ENCODE measurements around the gene ZMYM3.
"Not testable (repeated sequence)": the region's sequence is repeated elsewhere in the genome, so short reads cannot be mapped to it uniquely, and the experiment has no call there.

ZMYM3 gene

DNA sequence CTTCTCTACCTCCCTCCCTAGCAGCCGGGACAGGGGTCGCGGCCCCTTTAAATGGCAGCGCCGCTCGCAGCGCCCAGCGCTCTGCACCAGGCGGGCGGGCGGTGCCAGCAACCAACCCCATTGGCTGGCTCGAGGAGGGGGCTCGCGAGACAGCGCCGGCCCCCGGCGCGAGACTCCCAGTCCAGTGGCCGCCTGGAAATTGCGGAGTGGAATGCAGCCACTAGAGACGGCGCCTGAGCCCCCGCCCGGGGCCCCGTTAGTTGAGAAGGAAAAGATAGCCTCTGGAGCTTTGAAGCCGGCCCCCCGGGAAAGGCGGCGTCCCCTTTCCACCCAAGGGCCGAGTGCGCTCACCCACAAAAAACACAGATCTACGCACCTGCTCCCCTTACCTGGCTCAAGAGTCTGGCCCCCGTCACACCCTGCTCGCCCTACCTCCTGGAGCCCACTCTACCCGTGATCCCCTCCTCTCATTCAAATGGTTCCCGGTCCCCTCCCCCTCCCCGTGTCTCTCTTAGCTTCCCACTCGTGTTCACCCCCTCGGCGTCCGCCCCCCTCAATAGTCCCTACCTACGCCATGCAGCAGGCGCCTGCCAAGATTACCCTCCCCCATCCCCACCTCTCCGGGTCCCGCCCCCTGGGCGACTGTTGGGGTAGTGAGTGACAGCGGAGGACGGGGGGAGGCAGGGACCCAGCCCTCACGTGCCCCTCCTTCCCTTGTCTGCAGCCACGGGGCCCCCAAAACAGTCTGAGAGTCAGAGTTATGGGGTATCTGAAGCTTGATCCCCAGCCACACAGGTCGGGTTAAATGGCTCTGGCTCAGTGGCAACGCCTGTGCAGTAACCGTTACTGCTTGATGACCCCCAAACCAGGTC is at the start of gene ZMYM3:
Gene ZMYM3 (minus strand): TSS at position 49 of the 872 bp plus-strand sequence. CDS start 885 bp downstream, outside the sequence.
- DNase-seq: peak; percentile 90

DNA sequence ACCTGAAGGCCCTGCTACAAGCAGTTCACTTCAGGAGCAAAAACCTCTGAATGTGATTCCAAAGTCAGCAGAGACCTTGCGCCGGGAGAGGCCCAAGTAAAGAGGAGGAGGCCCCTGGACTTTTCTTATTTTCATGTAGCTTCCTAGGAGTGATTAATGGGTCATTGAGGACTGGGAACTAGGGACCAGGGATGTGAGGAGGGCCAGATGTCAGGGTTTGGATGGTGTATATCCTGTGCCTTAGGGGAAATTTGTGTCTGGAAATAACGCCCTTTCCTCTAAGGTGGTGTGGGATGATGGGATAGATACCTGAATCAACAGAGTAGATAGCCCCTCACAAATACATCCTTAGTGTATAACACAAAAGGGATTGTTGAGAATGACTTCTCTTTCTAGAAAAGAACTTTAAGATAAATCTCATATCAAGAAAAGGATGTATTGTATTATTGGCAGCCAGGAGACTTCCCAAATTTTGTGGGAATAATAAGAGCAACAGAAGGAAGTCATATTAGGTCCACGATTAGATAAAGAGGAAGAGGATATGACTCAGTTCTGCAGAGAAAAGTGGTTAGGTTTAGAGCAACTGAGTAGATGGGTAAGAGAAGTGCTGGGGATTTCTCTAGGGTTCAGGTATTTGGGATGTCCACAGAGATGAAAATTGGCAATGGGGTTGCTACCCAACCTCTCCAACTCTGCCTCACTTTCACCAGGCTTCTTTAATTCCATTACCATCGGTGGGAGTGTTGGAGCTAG is 48.7 kb upstream of the ZMYM3 start:
- no peak for DNase-seq

GRCh38 chrX:71301195-71301924 is 47.4 kb upstream of the ZMYM3 start, which contains the start of gene ITGB1BP2:
ITGB1BP2 (plus strand) TSS chrX:71301750; CDS start chrX:71301807, 57 bp downstream.
- DNase-seq: no peak

DNA sequence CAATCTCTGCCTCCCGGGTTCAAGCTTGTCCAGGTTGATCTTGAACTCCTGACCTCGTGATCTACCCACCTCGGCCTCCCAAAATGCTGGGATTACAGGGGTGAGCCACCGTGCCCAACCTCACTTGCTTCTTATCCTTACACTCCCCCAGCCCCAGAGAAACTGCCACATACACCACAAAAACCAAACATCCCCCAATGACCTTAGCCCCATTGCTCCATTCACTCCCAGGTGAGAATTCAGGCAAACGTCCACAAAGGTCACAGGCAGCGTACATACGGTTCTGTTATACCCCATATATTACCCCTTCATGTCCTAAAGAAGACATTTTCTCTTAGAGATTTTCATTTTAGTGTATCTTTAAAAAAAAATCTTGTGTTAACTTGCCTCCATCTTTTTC is 46.6 kb upstream of the ZMYM3 start:
- not testable (repeated sequence) for DNase-seq

DNA sequence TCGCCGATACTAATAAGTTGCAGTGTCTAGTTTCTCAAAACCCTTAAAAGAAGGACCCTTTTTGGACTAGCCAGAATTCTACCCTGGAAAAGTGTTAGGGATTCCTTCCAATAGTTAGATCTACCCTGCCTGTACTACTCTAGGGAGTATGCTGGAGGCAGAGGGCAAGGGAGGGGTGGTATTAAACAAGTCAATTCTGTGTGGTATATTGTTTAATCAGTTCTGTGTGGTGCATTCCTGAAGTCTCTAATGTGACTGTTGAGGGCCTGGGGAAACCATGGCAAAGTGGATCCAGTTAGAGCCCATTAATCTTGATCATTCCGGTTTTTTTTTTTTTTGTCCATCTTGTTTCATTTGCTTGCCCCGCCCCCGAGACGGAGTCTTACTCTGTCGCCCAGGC is 46.1 kb upstream of the ZMYM3 start:
- DNase-seq: not testable (repeated sequence)

GRCh38 chrX:71298119-71298518 is 44.2 kb upstream of the ZMYM3 start:
- DNase-seq: no peak

DNA sequence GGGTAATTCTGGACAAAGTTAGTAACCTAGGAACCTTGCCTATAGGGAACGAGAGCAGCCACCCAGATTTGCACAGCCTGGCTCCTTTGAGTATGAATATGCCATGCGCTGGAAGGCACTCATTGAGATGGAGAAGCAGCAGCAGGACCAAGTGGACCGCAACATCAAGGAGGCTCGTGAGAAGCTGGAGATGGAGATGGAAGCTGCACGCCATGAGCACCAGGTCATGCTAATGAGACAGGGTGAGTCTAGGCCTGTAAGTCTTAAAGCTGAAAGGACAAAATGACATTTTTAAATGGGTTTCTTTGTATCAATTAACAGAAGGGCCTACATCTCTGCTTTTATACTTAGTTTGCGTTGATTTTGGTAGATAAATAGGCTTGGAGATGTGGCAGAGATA is 42.9 kb upstream of the ZMYM3 start:
- no peak for DNase-seq

GRCh38 chrX:71292669-71293365 is 38.9 kb upstream of the ZMYM3 start:
- no peak for DNase-seq

- no peak for DNase-seq
These were observed 37.4 kb upstream of the ZMYM3 start for GRCh38 chrX:71291381-71291780.

DNA sequence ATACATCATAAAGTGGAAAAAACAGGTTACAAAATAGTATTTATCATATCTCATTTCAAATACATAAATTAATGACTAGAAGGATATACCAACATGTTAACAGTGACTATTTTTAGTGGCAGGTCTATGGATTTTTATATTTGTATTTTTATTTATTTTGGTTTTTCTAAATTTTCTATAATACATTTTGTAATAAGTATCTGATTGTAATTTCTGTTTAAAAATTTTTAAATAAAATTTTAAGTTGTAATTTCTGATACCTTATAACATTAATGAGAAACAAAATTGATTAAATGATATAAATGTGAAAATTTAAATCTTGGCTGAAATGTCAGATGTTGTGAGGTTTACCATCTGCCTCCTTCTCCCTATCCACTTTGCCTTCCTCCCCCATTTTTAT is 32.0 kb upstream of the ZMYM3 start:
- DNase-seq: no peak

- peak; percentile 97 for DNase-seq
These were observed 29.6 kb upstream of the ZMYM3 start, which contains the start of gene NONO for GRCh38 chrX:71283403-71284143. NONO (plus strand) TSS chrX:71283635; CDS start chrX:71290638, 7,003 bp downstream.

DNA sequence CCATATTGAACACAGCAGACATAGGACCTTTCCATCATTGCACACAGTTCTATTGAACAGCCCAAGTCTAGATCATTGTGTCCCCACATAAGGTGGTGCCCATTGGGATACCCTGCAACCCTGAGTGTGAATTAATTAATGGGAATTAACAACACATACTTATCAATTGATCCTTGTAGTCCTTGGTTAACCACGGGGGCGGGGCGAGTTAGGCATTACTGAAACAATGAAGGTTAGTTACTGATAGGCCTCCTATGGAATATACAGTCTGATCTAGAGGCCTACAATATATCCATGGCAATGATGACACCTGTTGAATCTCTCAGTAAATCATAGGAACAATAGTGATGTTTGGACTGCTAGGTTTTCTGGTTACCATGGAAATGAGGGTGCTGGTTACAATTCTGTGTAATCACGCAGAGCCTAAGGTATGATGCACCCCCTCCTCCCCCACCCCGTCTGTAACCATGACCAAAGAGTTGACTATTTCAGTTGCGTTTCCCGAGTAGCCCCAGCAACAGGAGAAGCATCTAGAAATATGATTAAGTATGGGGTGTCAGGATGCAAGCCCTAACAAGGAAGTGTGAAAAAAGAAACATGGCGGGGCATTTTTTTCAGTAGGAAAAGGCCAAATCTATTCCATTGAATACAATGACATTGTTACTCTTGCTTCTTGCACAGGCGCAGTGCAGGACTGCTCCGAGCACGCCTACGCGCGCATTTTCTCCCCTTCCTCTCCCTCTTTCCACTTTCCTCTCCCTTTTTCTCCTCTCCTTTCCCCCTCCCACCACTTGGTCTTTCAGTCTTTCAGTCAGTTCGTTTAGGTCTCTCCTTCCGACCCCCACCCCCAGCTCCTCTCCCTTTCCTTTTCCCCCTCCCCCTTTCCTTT is 28.8 kb upstream of the ZMYM3 start:
- peak; percentile 38 for DNase-seq

- not testable (repeated sequence) for DNase-seq
These were observed 27.4 kb upstream of the ZMYM3 start for GRCh38 chrX:71281300-71281699.

- DNase-seq: not testable (repeated sequence)
These were observed 18.4 kb upstream of the ZMYM3 start for GRCh38 chrX:71272313-71272712.

DNA sequence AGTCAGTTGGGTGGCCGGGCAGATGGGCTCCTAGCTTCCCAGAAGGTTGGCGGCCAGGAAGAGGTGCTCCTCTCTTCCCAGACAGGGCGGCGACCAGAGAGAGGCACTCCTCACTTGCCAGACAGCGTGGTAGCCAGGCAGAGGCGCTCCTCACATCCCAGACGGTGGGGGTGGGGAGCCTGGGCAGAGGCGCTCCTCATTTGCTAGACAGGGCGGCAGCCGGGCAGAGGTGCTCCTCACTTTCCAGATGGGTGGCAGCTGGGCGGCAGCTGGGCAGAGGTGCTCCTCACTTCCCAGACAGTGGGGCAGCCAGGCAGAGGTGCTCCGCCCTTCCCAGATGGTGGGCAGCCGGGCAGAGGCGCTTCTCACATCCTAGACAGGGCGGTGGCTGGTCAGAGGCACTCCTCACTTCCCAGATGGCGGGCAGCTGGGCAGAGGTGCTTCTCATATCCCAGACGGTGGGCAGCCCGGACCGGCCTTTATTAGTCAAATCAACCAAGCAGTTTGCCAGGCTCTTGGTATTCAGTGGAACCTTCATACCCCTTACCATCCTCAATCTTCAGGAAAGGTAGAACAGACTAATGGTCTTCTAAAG is 16.0 kb upstream of the ZMYM3 start:
- DNase-seq: no peak

DNA sequence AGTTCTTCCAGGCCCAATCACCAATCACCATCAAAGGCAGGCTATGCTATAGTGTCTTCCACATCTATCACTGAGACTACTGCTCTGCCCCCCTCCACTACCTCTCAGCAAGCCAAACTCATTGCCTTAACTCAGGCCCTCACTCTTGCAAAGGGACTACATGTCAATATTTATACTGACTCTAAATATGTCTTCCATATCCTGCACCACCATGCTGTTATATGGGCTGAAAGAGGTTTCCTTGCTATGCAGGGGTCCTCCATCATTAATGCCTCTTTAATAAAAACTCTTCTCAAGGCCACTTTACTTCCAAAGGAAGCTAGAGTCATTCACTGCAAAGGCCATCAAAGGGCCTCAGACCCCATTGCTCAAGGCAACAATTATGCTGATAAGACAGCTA is 14.7 kb upstream of the ZMYM3 start:
- not testable (repeated sequence) for DNase-seq

DNA sequence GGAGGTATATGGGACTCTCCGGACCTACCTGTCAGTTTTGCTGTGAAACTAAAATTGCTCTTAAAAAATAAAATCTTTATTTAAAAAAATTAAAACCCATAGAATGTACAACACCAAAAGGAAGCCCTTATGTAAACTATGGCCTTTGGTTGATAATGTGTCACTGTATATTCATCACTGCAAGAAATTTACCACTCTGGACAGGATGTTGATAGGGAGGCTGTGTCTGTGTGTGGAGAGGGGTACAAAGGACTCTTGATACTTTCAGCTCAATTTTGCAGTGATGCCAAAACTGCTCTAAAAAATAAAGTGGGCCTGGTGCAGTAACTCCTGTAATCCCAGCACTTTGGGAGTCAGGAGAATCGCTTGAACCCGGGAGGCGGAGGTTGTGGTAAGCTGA is 2.9 kb upstream of the ZMYM3 start:
- no peak for DNase-seq

GRCh38 chrX:71256051-71256450 is 2.1 kb upstream of the ZMYM3 start:
- no peak for DNase-seq

DNA sequence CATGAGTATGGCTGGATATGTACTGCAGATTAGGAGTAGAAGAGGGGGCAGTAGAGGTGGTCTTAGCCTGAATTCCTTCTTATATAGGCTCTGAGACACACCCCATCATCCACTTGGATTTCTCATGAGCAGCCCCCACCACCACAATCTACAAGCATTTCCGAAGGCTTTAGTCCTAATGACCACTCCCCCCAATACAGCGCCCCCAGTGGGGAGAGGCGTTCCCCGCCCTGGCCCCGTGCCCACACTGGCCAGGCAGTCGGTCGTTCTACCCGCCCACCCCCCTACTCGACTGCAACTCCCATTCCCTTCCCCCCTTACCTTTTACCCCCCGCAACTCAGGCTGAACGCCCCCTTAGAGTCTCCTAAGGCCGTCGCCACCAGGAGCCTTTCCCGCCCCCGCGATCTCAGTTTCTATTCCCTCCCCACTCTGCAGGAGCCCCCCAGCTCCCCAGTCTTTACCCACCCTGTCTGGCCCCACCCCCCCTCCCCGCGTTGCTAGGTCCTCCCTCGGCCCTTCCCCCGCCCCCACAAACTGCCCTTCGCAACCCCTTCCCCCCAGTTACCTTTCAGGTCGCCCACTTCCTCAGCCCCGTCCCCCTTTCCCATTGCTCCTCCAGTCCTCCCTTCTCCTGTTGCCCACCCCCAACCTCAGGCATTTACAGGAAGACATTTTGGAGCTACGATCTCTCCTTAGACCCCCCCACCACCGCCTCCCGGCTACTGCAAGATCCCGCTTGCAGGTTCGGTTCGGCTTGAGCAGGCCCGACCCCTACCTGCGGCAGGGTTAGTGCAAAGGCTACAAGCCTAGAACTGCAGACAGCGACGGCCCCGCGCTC is 468 bp downstream of the ZMYM3 start:
- peak; percentile 68 for DNase-seq

Measured in hematopoietic multipotent progenitor cell treated with erythropoietin and hydrocortisone succinate and interleukin-3 and kit ligand, for 6 days (in vitro differentiated cells).